ENCODE results near the gene SLC27A6.

- TF ChIP-seq, protein P1, sequence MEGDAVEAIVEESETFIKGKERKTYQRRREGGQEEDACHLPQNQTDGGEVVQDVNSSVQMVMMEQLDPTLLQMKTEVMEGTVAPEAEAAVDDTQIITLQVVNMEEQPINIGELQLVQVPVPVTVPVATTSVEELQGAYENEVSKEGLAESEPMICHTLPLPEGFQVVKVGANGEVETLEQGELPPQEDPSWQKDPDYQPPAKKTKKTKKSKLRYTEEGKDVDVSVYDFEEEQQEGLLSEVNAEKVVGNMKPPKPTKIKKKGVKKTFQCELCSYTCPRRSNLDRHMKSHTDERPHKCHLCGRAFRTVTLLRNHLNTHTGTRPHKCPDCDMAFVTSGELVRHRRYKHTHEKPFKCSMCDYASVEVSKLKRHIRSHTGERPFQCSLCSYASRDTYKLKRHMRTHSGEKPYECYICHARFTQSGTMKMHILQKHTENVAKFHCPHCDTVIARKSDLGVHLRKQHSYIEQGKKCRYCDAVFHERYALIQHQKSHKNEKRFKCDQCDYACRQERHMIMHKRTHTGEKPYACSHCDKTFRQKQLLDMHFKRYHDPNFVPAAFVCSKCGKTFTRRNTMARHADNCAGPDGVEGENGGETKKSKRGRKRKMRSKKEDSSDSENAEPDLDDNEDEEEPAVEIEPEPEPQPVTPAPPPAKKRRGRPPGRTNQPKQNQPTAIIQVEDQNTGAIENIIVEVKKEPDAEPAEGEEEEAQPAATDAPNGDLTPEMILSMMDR (conservative IDR thresholded peaks at IDR 0.05; ENCODE audit: low read depth, low read length): no peak
- no peak for TF ChIP-seq EZH2 (IDR thresholded peaks at IDR 0.05; ENCODE audit: borderline replicate concordance, low read depth, low read length, poor library complexity, severe bottlenecking)
Observed at GRCh38 chr5:129043894-129044293, 78.6 kb downstream of the SLC27A6 start.

Data from A673 (cell line).